Measurements from ENCODE around the gene IPP.
A peak's percentile ranks its signal among the peaks of the same experiment; 100 is the strongest.

IPP gene

GRCh38 chr1:45787905-45788304 is 37.5 kb upstream of the IPP start:
- no peaks in the 10 kb centered on the region for H3K27me3 ChIP-seq (ENCODE audit: control insufficient read depth, low read length)
- H3K4me3 ChIP-seq (ENCODE audit: low read length), result no peak overlapping the region
- H3K79me2 ChIP-seq (ENCODE audit: control insufficient read depth, low read length), result no peaks in the 10 kb centered on the region
- H3K36me3 ChIP-seq (ENCODE audit: control insufficient read depth, low read length), result no peaks in the 10 kb centered on the region
- H3K9me3 ChIP-seq (ENCODE audit: control insufficient read depth, insufficient read depth, low read length), result no peaks in the 10 kb centered on the region
- peaks cover 17% of the 10 kb centered on the region for H3F3A ChIP-seq (ENCODE audit: control insufficient read depth, insufficient read depth)
- peaks cover 63% of the 10 kb centered on the region for H3K4me1 ChIP-seq (ENCODE audit: control insufficient read depth, low read length)
- TF ChIP-seq, protein P1, sequence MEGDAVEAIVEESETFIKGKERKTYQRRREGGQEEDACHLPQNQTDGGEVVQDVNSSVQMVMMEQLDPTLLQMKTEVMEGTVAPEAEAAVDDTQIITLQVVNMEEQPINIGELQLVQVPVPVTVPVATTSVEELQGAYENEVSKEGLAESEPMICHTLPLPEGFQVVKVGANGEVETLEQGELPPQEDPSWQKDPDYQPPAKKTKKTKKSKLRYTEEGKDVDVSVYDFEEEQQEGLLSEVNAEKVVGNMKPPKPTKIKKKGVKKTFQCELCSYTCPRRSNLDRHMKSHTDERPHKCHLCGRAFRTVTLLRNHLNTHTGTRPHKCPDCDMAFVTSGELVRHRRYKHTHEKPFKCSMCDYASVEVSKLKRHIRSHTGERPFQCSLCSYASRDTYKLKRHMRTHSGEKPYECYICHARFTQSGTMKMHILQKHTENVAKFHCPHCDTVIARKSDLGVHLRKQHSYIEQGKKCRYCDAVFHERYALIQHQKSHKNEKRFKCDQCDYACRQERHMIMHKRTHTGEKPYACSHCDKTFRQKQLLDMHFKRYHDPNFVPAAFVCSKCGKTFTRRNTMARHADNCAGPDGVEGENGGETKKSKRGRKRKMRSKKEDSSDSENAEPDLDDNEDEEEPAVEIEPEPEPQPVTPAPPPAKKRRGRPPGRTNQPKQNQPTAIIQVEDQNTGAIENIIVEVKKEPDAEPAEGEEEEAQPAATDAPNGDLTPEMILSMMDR (IDR thresholded peaks at IDR 0.05; ENCODE audit: low read depth, low read length, poor library complexity, severe bottlenecking), result no peak
- no peak for TF ChIP-seq EZH2phosphoT487 (IDR thresholded peaks at IDR 0.05; ENCODE audit: borderline replicate concordance, low read length)
- peak overlapping the region; percentile 14 for H3K4me2 ChIP-seq (ENCODE audit: low read length)
- no peaks in the 10 kb centered on the region for H3K9me2 ChIP-seq (replicated peaks; ENCODE audit: control insufficient read depth, low read length)
- no peaks in the 10 kb centered on the region for H4K20me1 ChIP-seq (ENCODE audit: control insufficient read depth, insufficient read depth, low read depth, low read length)
- H3K27ac ChIP-seq (ENCODE audit: low read depth, low read length), result no peak overlapping the region

GRCh38 chr1:45785583-45785982 is 35.1 kb upstream of the IPP start:
- Histone ChIP-seq H3K4me2 (ENCODE audit: low read length) (peak overlapping the region; percentile 69), H3K9me2 (replicated peaks; ENCODE audit: control insufficient read depth, low read length) (no peaks in the 10 kb centered on the region), H3F3A (ENCODE audit: control insufficient read depth, insufficient read depth) (peaks cover 13% of the 10 kb centered on the region), H4K20me1 (ENCODE audit: control insufficient read depth, insufficient read depth, low read depth, low read length) (no peaks in the 10 kb centered on the region), H3K36me3 (ENCODE audit: control insufficient read depth, low read length) (no peaks in the 10 kb centered on the region), H3K27ac (ENCODE audit: low read depth, low read length) (no peak overlapping the region), H3K27me3 (ENCODE audit: control insufficient read depth, low read length) (no peaks in the 10 kb centered on the region), H3K79me2 (ENCODE audit: control insufficient read depth, low read length) (no peaks in the 10 kb centered on the region), H3K4me3 (ENCODE audit: low read length) (peak overlapping the region; percentile 50), H3K9me3 (ENCODE audit: control insufficient read depth, insufficient read depth, low read length) (no peaks in the 10 kb centered on the region), H3K4me1 (ENCODE audit: control insufficient read depth, low read length) (peaks cover 43% of the 10 kb centered on the region)
- no peak for TF ChIP-seq EZH2phosphoT487 (IDR thresholded peaks at IDR 0.05; ENCODE audit: borderline replicate concordance, low read length)
- TF ChIP-seq, protein P1 (IDR thresholded peaks at IDR 0.05; ENCODE audit: low read depth, low read length, poor library complexity, severe bottlenecking), result no peak

- Histone ChIP-seq H3K9me2 (replicated peaks; ENCODE audit: control insufficient read depth, low read length) (no peaks in the 10 kb centered on the region), H3K79me2 (ENCODE audit: control insufficient read depth, low read length) (no peaks in the 10 kb centered on the region), H3K4me1 (ENCODE audit: control insufficient read depth, low read length) (no peaks in the 10 kb centered on the region), H3K27me3 (ENCODE audit: control insufficient read depth, low read length) (no peaks in the 10 kb centered on the region), H3K9me3 (ENCODE audit: control insufficient read depth, insufficient read depth, low read length) (no peaks in the 10 kb centered on the region), H3F3A (ENCODE audit: control insufficient read depth, insufficient read depth) (no peaks in the 10 kb centered on the region), H3K36me3 (ENCODE audit: control insufficient read depth, low read length) (no peaks in the 10 kb centered on the region), H3K4me3 (ENCODE audit: low read length) (no peak overlapping the region), H3K4me2 (ENCODE audit: low read length) (no peak overlapping the region), H3K27ac (ENCODE audit: low read depth, low read length) (no peak overlapping the region), H4K20me1 (ENCODE audit: control insufficient read depth, insufficient read depth, low read depth, low read length) (no peaks in the 10 kb centered on the region)
- TF ChIP-seq, protein P1 (IDR thresholded peaks at IDR 0.05; ENCODE audit: low read depth, low read length, poor library complexity, severe bottlenecking), result no peak
- no peak for TF ChIP-seq EZH2phosphoT487 (IDR thresholded peaks at IDR 0.05; ENCODE audit: borderline replicate concordance, low read length)
These were observed 25.3 kb upstream of the IPP start for GRCh38 chr1:45775794-45776193.

Measured in DOHH2 (cell line).